Gastrocnemius medialis (tissue), 4 donors: Measurements from ENCODE around the gene CD79B. TPM values are rescaled to one million over a fixed set of nuclear protein-coding genes. Genes with fewer than 3 reads are reported as not detected.
"Not testable (repeated sequence)": the region's sequence is repeated elsewhere in the genome, so short reads cannot be mapped to it uniquely, and the experiment has no call there.

ENCODE experiments used
- ATAC-seq, 2 donors: fragments of 150-250 bp; one replicate each; pipeline ENCODE4 v1.9.1; 2016
- DNase-seq, 2 donors: peaks; one replicate each; pipeline ENCODE4 v3.0.0-alpha.2; 2019
- H3K27ac ChIP-seq, 4 donors: fragments of 200-600 bp; sonication (generic); 1 replicate in 1 of 4; 2 replicates in 3 of 4; pipeline ENCODE4 v1.5.1; 2016 to 2018; ENCODE audit warnings: mild to moderate bottlenecking in 2 of 4, moderate library complexity in 1 of 4
- H3K27me3 ChIP-seq, 3 donors: fragments of 200-600 bp; sonication (generic) in 2 of 3; 1 replicate in 1 of 3; 2 replicates in 2 of 3; pipeline versions ENCODE4 v1.5.1 to v1.6.0; 2016 to 2019; ENCODE audit warnings: mild to moderate bottlenecking in 1 of 3, moderate library complexity in 1 of 3
- H3K36me3 ChIP-seq, 2 donors: fragments of 200-600 bp; sonication (generic) in 1 of 2; one replicate each; pipeline ENCODE4 v1.5.1; 2017 to 2018
- H3K4me1 ChIP-seq, 2 donors: fragments of 200-600 bp; sonication (generic) in 1 of 2; one replicate each; pipeline ENCODE4 v1.5.1; 2016 to 2017; ENCODE audit warnings: mild to moderate bottlenecking in 2 of 2
- H3K4me3 ChIP-seq, 4 donors: fragments of 200-600 bp; sonication (generic) in 3 of 4; 1 replicate in 1 of 4; 2 replicates in 3 of 4; pipeline ENCODE4 v1.5.1; 2016 to 2019; ENCODE audit warnings: mild to moderate bottlenecking in 2 of 4
- H3K9me3 ChIP-seq, 3 donors: fragments of 200-600 bp; sonication (generic) in 2 of 3; 1 replicate in 1 of 3; 2 replicates in 2 of 3; pipeline ENCODE4 v1.5.1; 2016 to 2019
- POLR2A ChIP-seq, 2 donors: fragments of 450-650 bp; IDR thresholded peaks; one replicate each; pipeline ENCODE4 v1.6.1; 2017; ENCODE audit warnings: antibody characterized with exemption in 2 of 2, mild to moderate bottlenecking in 2 of 2, moderate library complexity in 2 of 2
- in situ Hi-C, 4 donors: fragments of 200-750 bp; cut with MboI; loops; one replicate each; pipeline versions ENCODE4 v1.15.0 to v1.8.0; 2017; ENCODE audit warnings: low sequenced_read_pairs in 4 of 4
- intact Hi-C: fragments of 100-400 bp; cut with DNase I; formaldehyde crosslinking; loops from one replicate; pipeline ENCODE4 v1.15.1; 2023; ENCODE audit warnings: low total_unique reads
- total RNA-seq, 4 donors: library from RNA; depleted of rRNA; stranded (reverse); fragments of >200 nt; gene quantifications; one replicate each; pipeline versions ENCODE4 v1.1.0 to v1.2.3, GENCODE V29; 2016
- TF ChIP-seq, protein P1 (sequence below), 5 experiments: fragments of 450-650 bp in 3 of 5; fragments of 200-600 bp in 2 of 5; sonication (generic) in 2 of 5; IDR thresholded peaks in 4 of 5; conservative IDR thresholded peaks in 1 of 5; 1 replicate in 4 of 5; 2 replicates in 1 of 5; pipeline ENCODE4 v1.5.1; 2016 to 2019; ENCODE audit warnings: antibody characterized with exemption in 5 of 5, mild to moderate bottlenecking in 3 of 5, moderate library complexity in 3 of 5

Gene CD79B
- total RNA-seq, 4 donors from 2014 or later = 2.2 to 5.1 (median 3.3) TPM

DNA sequence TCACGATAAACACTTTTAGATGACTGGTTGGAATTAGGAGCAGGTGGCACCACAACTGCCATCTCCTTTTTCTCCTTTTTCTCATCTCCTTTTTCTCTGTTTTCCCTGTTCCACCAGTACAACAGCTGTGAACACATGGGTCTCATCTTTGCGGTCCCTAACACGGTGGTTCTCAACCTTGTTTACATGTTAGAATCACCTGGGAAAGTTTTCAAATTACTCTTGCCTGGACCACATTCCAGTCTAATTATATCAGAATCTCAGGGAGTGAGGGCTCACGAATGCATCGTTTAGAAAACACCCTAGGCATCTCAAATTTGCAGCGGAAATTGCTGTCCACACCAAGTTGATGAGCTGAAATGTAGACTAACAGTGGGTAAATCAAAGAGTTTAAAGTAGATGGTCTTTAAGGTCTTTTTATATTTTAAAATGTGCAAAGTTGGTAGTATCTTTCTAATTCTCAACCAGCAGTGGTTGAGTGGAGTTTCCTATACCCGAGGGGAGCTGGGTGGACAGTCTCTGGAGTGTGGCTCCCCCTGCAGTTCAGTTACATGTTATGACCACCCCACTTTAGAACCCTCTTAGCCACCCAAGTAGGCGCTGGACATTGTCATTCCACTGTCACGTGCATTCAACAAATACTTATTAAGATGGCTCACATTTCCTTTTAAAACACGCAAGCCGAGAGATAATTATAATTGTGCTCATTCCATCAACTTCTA, 39.7 kb downstream of the CD79B start:
- H3K27ac ChIP-seq, H3K9me3 ChIP-seq, ATAC-seq, in situ Hi-C loops, DNase-seq, H3K27me3 ChIP-seq, H3K4me1 ChIP-seq, intact Hi-C loops, H3K4me3 ChIP-seq, H3K36me3 ChIP-seq: not testable (repeated sequence)
- TF ChIP-seq, protein P1, sequence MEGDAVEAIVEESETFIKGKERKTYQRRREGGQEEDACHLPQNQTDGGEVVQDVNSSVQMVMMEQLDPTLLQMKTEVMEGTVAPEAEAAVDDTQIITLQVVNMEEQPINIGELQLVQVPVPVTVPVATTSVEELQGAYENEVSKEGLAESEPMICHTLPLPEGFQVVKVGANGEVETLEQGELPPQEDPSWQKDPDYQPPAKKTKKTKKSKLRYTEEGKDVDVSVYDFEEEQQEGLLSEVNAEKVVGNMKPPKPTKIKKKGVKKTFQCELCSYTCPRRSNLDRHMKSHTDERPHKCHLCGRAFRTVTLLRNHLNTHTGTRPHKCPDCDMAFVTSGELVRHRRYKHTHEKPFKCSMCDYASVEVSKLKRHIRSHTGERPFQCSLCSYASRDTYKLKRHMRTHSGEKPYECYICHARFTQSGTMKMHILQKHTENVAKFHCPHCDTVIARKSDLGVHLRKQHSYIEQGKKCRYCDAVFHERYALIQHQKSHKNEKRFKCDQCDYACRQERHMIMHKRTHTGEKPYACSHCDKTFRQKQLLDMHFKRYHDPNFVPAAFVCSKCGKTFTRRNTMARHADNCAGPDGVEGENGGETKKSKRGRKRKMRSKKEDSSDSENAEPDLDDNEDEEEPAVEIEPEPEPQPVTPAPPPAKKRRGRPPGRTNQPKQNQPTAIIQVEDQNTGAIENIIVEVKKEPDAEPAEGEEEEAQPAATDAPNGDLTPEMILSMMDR (IDR thresholded peaks at IDR 0.05 in 4 of 5, conservative IDR thresholded peaks at IDR 0.05 in 1 of 5) = peak in 1 of 5 experiments; percentile 13

DNA sequence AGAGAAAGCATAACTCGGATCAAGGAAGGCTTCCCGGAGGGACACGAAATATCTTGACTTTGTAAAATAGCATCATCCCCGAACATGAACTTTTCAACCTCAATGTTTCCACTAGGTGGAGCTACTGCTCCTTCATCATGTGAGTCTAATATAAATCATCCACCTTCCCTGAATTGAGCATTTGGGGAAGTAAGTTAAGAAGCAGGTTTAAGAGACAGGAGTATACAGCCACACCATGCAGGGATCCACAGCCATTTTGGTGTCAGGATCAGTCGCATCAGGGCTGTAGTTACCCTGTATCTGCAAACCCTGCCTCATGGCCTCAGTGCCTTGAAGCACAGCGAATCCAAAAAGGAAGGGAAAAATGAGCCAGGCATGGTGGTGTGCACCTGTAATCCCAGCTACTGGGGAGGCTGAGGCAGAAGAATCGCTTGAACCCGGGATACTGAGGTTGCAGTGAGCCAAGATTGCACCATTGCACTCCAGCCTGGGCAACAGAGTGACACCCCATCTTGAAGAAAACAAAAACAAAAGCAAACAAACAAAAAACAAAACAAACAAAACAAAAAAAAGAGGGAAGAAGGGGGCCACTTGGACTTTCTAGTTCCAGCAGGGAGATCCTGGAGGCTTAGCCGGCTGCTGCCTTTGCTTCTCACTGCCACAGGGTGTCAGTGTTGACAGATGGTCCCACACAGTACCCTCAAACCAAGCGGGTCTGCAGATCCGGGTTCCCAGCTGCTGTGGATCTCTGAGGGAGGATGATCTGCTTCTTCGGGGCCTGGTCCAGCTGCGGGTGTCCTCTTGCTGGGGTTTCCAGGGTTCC, 42.9 kb downstream of the CD79B start:
- H3K27ac ChIP-seq, DNase-seq, H3K4me1 ChIP-seq, in situ Hi-C loops, H3K27me3 ChIP-seq, H3K9me3 ChIP-seq, H3K4me3 ChIP-seq, H3K36me3 ChIP-seq: not testable (repeated sequence)
- TF ChIP-seq, protein P1 (IDR thresholded peaks at IDR 0.05 in 4 of 5, conservative IDR thresholded peaks at IDR 0.05 in 1 of 5) = peak; percentile 1 to 49 (median 23)
- peak; percentile 62 to 65 for ATAC-seq
- intact Hi-C loops = loop anchor here (2.0 kb wide), 1 partner anchor 26 kb away; no protein-coding TSS in a partner anchor

DNA sequence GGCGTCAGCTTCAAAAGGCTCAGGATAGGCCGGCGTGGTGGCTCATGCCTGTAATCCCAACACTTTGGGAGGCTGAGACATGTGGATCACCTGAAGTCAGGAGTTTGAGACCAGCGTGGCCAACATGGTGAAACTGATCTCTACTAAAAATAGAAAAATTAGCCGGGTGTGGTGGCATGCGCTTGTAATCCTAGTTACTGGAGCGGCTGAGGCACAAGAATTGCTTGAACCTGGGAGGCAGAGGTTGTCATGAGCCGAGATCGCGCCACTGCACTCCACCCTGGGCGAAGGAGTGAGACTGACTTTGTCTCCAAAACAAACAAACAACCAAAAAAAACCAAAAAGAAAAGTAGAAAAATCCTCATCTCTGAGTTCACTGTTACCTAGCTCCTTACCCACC, 47.0 kb downstream of the CD79B start:
- H3K36me3 ChIP-seq, H3K27me3 ChIP-seq, in situ Hi-C loops, H3K9me3 ChIP-seq, H3K4me3 ChIP-seq, H3K27ac ChIP-seq, H3K4me1 ChIP-seq, intact Hi-C loops: not testable (repeated sequence)
- ATAC-seq = peak; percentile 29 to 56
- peak in 1 of 2 donors; percentile 31 for DNase-seq

DNA sequence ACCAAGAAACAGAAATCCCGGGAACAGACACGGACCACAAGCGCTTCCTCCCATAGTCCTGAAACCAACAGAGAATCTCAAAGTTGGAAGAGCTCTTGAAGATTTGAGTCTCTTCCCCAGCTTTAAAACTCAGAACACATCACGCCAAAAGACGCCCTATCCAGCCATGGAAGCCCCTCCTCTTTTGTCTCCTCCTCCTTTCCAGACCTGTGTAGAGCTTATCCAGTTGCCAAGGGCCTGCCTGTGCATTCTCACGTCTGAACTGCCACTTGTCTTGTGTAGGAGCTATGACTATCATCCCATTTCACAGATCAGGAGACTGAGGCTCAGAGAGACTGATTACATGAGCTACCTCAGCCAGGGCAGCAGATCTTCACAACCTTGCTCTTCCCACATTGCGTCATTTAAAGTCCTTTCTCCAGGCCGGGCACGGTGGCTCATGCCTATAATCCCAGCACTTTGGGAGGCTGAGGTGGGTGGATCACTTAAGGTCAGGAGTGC, 49.5 kb downstream of the CD79B start:
- H3K36me3 ChIP-seq, ATAC-seq, H3K27ac ChIP-seq, H3K9me3 ChIP-seq, in situ Hi-C loops, H3K4me1 ChIP-seq, DNase-seq, intact Hi-C loops, H3K27me3 ChIP-seq, H3K4me3 ChIP-seq: not testable (repeated sequence)

DNA sequence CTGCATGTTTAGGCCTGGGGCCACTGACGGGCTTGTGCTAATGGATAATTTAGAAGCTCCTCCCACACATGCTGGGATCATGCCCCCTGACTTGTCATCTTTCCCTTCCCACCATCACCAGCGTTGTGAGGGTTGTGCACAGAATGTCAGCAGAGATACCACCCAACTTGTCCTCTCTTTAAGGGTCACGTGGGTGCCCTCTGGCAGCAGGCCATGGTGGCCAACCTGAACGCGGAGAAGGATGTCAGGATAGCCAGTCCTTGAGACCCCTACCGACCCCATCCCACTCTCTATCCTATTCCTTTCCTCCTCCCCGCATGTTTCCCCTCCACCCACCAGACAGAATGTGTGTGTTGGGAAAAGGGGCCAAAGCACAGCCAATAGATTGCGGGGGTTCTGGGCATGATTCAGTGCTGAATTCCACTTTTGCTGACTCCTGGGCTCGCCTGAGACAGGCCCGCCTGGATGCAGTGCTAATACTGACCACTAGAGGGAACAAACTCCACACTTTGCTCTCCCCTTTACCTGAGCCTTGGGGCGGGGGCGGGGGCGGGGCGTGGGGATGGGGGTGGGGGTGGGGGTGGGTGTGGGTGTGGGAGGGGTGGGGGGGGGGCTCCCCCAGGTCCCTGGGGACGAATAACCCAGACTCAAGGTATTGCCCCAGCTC, 50.1 kb downstream of the CD79B start, which contains the start of gene GH2:
TSS of gene GH2 (minus strand) at position 10 of the 667 bp plus-strand sequence. CDS start 143 bp downstream, outside the sequence.
- H3K36me3 ChIP-seq = no peaks in the 10 kb centered on the region
- no peaks in the 10 kb centered on the region for H3K4me1 ChIP-seq
- no peaks in the 10 kb centered on the region for H3K27me3 ChIP-seq
- H3K4me3 ChIP-seq = no peak within 1 kb of the TSS
- no peak within 1 kb of the TSS for H3K27ac ChIP-seq
- in situ Hi-C loops (no loop called here), intact Hi-C loops (no loop called here)
- DNase-seq (peak in 1 of 2 donors; percentile 20), ATAC-seq (peak in 1 of 2 donors; percentile 83)
- TF ChIP-seq POLR2A (IDR thresholded peaks at IDR 0.05) = no peak
- TF ChIP-seq, protein P1 (IDR thresholded peaks at IDR 0.05 in 4 of 5, conservative IDR thresholded peaks at IDR 0.05 in 1 of 5) = peak; percentile 17 to 68 (median 55)
- H3K9me3 ChIP-seq = no peaks in the 10 kb centered on the region

DNA sequence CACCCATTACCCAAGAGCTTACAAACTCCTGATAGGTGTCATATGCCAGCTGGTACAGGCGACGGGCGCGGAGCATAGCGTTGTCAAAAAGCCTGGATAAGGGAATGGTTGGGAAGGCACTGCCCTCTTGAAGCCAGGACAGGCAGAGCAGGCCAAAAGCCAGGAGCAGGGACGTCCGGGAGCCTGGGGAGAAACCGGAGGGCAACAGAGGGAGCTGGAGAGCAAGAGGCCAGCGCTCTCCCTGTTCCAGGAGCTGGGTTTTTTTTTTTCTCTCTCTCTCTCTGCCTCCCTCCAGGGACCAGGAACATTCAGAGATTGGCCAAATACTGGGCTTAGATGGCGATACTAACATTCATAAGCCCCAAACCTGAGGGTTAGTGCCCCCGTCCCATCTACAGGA, 50.8 kb downstream of the CD79B start:
- intact Hi-C loops, H3K36me3 ChIP-seq, H3K27me3 ChIP-seq, in situ Hi-C loops, H3K4me1 ChIP-seq, H3K9me3 ChIP-seq, H3K4me3 ChIP-seq, ATAC-seq, H3K27ac ChIP-seq: not testable (repeated sequence)
- DNase-seq = peak in 1 of 2 donors; percentile 18
